ENCODE measurements around the gene TWIST1. TPM values are rescaled to one million over a fixed set of nuclear protein-coding genes. Genes with fewer than 3 reads are reported as not detected.

The TWIST1 gene
- 2.5 TPM in 1 of 2 replicates, not detected in the other for total RNA-seq (2014; rRNA removed; shearing (Covaris generic))

DNA sequence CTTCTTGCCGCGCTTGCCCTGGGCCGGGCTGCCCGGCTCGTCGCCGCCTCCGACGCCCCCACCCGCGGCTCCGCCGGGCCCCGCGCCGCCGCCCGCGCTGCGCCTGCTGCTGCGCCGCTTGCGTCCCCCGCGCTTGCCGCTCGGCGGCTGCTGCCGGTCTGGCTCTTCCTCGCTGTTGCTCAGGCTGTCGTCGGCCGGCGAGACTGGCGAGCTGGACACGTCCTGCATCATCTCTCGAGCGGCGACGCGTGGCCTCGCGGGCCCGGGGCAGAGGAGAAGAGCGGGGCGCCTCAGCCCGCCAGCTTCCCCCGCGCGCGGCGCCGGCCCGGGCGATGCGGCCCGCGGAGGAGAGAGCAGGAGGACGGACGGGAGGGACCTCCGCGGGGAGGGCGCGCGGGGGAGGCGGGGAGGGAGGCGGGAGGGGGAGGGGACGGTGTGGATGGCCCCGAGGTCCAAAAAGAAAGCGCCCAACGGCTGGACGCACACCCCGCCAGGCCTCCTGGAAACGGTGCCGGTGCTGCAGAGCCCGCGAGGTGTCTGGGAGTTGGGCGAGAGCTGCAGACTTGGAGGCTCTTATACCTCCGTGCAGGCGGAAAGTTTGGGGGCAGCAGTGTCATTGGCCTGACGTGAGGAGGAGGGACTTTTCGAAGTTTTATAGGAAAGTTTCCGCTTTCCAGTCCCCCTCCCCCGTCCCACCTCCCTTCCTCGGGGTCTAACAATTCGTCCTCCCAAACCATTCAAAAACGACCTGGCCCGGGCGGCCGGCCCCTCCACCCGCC is at the start of gene TWIST1:
Gene TWIST1, minus strand, starts transcription at position 546 of the 779 bp plus-strand sequence. Its CDS starts 315 bp downstream, at position 231.
- no peak for DNase-seq (ENCODE audit: low spot score)
- in situ Hi-C loops (cut with HindIII; ENCODE audit: low sequenced_read_pairs), result no loop called here

DNA sequence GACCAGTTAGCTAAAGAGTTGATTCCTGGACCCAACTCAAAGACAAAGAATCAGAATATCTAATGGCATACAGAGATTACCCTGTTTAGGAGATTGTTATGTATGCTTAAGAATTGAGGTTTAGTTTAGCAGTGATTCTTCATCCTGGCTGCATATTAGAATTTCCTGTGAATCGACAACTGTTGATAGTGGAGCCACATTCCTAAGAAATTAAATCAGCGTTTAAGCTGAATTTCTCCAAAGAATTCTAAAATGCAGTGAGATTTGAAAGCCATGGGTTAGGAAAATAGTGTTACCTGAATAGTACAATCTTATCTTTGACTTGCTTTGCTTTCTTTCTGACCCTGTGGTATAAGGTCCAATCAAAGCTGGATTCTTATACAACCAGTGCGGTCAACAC is 44.2 kb upstream of the TWIST1 start:
- in situ Hi-C loops (cut with HindIII; ENCODE audit: low sequenced_read_pairs), result no loop called here
- DNase-seq (ENCODE audit: low spot score), result no peak

DNA sequence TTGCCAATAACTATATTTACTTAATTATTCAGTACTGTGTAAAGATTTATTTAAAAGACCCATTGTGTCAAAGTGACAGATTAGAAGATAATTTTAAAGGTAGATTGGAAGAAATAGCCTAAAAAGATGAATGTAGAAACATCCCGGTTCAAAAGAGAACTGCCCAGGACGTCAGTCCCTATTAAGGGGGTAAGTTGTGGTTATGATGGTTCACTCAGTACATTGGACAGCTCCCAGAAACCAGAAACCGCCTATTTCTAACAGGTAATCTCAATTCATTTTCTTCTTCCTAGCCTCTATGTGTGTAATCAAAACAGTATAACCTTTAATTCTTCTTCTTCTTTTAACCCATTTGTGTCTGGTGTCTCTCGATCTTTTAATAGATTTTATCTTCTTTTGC is 29.3 kb upstream of the TWIST1 start:
- in situ Hi-C loops (cut with HindIII; ENCODE audit: low sequenced_read_pairs), result no loop called here
- no peak for DNase-seq (ENCODE audit: low spot score)

DNA sequence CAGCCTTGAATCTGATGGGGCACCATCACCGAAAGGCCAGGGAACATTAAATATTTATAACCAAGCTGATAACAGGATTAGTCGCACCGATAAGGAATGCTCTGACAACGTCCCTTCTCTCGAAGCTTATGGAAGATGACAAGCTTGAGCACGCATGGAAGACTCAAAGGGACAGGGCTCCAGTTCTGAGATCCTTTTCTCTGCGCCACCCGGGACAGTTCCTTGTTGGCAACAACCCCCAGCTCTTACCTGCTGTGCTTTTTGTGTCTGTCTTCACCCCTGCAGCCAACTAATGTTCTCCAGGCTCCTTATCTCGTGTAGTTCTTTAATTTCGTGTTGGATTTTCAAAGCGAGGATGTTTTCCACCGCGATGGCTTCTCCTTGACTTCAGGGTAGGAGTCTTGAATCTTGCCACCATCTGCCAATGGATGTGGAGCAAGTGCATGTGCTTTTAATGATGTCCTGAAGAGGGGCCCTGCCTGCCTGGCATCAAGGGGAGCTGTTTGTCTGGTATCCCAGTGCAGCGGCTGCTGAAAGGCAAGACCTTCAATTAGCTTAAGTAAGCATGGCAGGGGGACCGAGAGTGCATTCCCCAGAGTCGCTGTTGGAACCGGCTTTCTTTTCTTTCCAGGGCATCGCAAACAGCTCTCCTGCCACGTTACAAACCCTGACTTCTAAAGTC is 28.1 kb upstream of the TWIST1 start:
- in situ Hi-C loops (cut with HindIII; ENCODE audit: low sequenced_read_pairs), result no loop called here
- no peak for DNase-seq (ENCODE audit: low spot score)

DNA sequence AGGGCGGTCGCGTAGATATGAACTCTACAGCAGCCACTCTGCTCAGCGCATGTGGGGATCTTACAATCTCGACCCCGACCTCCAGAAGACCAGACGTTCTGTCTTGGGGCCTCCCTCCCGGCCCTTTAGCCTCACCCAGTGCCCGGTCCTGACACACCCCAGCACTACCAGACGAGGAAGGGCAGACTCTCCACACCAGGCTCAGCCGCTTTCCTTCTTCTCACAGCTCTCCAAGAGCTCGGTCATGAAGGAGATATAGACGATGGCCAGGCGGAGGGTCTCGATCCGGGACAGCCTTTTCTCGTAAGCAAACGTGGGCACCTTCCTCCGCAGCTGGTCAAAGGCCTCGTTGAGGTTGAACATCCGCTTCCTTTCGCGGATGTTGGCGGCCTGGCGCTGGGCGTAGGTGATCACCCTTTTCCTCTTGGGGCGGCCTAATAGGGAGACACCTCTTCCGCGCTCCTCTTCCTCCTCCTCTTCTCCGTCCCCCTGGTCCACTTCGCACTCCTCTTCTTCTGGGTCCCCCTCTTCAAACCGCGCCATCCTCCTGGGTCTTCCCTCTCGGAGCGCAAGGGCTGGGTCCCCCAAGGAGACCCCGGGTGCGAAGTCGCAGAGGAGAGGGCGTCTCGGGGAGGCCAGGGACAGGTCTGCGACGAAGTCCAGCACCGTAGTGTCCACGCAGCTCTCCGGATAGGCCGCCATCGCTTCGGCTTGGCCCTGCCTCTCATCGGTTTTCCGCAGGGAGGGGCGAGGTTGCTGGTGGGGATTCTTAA is 27.4 kb upstream of the TWIST1 start, which contains the start of gene FERD3L:
Gene FERD3L, minus strand, starts transcription at position 761 of the 773 bp plus-strand sequence. Its CDS starts 59 bp downstream, at position 702.
- no peak for DNase-seq (ENCODE audit: low spot score)
- in situ Hi-C loops (cut with HindIII; ENCODE audit: low sequenced_read_pairs), result no loop called here

DNA sequence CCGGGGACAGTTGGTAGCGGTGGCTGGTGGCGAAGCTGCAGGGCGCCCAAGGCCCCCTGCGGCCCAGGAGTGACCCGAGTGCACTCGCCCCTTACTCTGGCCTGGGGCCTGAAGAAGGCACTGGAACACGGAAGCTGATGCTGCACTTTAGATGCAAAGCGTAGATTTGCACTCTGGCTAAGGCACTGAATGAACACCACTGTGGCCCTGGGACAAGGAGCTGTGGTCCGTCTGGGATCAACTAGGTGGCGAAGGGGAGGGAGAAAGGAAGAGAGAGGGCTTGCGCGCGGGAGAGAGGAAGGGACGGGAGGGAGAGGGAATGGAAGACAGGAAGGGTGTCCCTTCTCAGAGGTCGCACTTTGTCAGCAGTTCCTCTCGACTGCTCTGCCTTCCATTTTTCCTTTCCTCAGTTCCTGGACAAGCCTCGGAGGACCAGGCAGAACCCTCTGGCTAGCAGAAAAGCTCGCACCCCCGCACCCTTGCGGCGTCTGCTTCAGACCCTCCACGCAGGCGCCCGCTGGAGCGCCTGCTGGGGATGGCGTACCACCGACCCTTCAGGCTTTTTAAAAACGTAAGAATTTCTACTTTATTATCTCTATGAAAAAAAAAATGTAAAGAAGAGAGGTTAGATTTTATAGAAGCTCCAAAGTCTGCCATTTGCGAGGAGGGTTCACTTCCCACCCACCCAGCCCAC is 26.6 kb upstream of the TWIST1 start:
- in situ Hi-C loops (cut with HindIII; ENCODE audit: low sequenced_read_pairs), result no loop called here

DNA sequence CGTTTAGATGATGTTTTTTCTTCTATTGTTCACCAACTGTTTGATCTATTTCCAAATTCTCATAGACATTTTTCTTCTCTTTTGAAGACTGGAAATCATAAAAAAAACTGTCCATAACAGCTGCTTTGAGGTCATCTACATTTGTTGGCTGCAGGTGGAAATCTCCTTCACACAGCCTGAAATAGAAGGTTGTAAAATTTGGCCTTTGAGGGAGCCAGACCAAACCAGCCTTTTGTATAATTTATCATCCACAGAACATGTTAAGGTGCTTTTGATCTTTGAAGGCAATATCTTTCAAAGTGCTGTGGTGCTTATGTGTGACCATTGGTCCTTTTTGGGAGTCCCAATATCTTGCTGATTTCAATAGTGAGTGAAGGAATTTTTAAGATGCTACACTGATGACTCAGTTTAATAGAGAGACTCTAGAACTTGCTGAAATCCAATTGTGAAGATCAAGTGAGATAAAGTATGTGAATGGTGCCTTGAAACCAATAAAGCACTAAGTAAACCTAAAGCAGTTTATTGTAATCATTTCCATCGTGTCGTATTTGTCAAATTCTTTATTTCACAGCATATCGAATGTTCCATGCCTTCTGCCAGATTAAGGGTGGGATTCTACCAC is 22.4 kb upstream of the TWIST1 start:
- in situ Hi-C loops (cut with HindIII; ENCODE audit: low sequenced_read_pairs), result no loop called here
- DNase-seq (ENCODE audit: low spot score), result no peak

More for the DNA sequence above, 26.6 kb upstream of the TWIST1 start:
- no peak for DNase-seq (ENCODE audit: low spot score)

DNA sequence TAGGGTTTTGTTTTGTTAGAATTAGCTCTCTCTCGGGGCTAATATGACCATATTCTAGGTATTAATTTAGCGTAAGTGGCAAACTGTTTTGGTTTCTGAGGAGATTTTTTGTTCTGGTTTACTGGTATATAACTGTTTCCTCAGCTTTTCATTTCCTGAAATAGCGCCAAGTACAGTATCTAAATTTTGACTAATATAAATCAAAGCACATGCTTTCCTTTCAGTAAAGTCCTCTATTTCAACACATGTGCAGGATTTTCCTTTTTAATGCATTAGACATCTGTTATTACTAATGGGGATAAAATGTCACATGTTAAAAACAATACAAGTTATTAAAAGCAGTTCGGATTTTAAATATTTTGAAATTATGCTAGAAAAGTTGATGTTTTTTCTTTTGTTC is 16.4 kb upstream of the TWIST1 start:
- in situ Hi-C loops (cut with HindIII; ENCODE audit: low sequenced_read_pairs), result no loop called here
- no peak for DNase-seq (ENCODE audit: low spot score)

DNA sequence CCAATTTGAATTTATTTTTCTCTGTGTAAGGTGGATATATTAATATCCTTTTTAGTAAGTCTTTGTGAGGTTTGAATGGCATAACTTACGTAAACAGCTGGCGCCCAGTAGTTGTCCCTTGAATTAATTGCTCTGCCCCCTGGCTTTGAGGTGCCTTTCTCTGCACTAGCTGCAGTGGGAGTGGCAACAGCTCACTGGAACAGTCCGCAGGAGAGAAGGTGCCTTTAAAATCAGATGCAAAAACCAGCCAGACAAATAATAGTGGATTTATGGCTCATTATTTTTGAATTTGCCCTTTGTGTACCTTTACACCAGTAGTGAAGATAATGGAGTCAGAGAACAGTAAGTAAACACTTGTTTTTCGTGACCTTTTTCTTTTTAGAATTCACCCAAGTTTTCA is 16.0 kb upstream of the TWIST1 start:
- in situ Hi-C loops (cut with HindIII; ENCODE audit: low sequenced_read_pairs), result no loop called here
- no peak for DNase-seq (ENCODE audit: low spot score)

DNA sequence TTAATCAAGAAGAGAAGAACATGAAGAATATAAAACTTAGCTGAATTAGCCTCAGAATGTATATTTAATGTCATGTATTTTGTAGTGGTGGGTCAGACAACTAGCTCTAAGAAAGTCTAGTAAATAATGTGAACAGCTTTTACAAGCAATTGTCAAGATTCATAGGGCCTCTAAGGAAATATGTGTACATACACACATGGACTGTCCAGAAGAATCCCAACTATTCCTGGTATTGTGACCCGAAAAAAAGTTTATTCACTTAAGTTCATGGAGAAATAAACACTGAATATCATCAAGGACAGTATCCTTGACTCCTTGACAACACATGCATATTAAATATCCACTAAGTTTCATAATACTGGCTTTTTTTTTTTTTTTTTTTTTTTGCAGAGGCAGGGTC is 11.4 kb upstream of the TWIST1 start:
- in situ Hi-C loops (cut with HindIII; ENCODE audit: low sequenced_read_pairs), result no loop called here
- DNase-seq (ENCODE audit: low spot score), result no peak

DNA sequence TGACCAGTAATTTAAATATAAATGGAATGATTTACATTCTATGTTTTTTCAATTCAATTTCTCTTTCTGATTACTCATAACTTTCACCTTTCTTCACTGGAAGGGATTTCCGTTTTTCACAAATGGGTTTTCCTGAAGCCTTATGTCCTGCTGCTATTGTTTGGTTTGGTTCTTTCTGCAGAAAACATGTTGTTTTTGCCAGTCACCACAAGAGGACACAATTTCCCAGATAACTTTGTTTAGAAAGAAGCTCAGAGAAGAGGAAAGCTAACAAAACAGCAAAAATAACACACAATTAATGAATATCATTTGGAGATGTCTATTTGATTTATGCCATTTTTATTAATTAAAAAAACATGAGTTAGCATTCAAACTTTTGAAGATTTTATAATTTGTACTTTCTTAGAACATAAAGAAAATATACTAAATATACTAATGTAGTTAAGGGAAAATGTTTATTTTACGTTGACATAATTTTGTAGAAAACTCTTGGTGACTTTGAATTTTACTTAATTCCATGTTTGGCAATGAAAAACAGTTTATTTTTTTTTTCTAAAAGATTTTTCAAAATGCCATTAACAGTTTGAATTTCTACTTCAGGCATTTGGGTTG is 4.6 kb upstream of the TWIST1 start:
- in situ Hi-C loops (cut with HindIII; ENCODE audit: low sequenced_read_pairs), result no loop called here
- peak; percentile 9 for DNase-seq (ENCODE audit: low spot score)

DNA sequence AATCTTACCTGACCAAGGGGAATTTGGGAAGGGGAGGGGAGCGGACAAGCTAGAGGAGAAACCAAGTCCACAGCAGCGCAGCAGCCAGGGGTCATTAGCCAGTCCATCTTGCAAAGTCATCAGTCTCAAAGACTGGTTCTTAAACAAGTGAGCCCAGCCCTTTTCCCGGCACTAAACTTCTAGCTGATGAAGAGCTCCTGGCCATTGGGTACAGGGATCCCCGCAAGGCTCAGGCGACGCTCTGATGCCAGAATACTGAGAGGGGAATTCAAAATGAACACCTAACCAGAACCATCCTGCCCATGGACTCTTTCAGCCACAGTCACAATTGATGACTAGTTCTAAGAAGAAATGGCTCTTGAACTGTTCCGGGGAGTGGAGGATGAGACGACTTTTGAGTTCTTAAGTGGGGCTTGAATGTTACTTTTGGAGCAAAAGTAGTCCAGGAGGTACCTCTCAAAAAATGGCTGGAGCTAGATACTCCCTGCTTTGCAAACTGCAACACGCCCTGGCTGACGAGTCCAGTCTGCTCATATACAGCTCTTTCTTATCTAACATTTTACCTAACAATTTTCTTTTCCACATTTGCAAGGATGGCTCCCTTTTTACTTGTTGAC is 2.5 kb upstream of the TWIST1 start:
- in situ Hi-C loops (cut with HindIII; ENCODE audit: low sequenced_read_pairs), result no loop called here
- no peak for DNase-seq (ENCODE audit: low spot score)

DNA sequence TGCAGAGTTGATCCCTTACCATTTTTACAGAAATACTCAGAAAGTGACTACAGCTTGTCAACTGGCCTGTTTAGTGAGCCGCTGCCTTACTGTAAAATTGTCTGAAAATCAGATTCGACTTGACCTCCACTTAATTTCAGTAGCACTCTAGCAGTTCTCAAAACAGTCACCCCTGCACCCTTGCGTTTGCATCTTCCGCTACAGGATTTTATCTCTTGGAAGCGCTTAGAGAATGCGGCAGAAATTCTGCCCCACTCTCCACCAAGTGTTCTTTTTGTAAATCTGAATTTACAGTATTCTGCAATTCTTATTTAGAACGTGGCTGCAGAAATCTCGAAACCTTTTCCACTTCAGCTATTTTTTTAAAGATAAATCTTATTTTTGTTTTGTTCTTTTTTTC is 1.9 kb upstream of the TWIST1 start:
- in situ Hi-C loops (cut with HindIII; ENCODE audit: low sequenced_read_pairs), result no loop called here
- DNase-seq (ENCODE audit: low spot score), result no peak

DNA sequence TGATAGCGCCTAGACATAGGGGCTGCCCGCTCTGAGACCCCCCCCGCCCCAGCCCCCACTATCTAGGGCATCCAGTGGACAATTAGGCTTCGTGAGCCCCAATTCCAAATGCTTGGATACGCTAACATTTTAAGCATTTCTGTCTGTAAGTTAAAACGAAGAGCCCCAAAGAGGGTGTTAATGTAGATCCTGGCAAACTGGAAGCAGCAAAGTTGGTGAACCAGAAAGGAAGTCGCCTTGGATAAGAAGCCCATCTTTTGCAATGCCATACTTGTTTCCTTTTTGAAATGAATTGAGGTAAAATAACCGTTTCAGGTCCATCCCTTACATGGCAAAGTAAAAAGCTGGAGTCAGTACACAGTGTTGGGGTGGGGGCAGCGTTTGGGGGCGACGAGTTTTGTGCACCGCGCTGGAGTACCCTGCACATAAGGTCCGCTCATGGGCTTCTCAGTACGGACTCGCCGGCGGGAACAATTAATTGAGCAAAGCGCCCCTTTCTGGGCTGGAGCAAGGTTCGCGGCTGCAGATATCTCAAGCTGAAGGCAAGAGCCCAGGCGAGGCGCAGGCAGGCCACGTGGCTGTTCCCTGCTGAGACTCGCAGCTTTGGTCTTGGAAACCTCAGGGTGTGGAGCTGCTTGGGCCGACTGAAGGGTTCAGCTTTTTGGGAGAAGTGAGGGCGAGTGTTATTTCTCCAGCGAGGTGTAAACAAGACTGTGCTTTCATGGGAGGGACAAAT is 1.4 kb upstream of the TWIST1 start:
- DNase-seq (ENCODE audit: low spot score), result no peak
- in situ Hi-C loops (cut with HindIII; ENCODE audit: low sequenced_read_pairs), result no loop called here

DNA sequence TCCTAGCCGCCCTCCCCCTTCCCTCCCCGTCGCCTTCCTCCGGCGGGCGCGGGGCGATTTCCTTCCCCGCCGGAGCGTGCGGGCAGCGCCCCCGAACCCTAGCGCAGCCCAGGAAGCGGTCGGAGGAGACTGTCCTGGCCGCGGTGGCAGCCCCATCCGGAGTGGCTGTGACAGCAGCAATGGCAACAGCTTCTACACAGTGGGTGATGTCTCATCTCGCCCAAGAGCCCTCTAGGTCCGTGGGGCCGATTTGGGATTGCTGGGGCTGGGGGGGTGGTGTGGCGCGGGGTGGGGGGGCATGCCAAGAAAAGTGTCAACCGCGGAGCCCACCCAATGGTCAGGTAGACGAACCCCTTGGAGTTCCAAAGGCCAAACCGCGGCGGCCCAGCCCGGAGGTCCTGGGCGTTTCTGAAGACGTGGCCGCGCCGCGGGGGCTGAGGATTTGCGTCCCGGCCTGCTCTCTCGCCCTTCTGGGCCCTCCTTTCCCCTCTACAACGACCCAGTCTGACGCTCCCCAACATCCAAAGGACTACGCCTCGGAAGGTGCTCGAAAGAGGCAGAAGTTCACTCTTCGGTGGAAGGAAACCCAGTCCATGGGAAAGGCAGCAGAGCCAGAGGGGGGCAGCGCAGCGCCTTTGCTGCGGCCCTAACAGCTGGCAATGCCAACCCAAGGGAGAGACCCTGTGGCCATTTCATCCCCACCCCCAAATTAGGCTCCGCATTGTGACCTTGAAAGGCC is 603 bp upstream of the TWIST1 start:
- in situ Hi-C loops (cut with HindIII; ENCODE audit: low sequenced_read_pairs), result no loop called here
- DNase-seq (ENCODE audit: low spot score), result no peak

DNA sequence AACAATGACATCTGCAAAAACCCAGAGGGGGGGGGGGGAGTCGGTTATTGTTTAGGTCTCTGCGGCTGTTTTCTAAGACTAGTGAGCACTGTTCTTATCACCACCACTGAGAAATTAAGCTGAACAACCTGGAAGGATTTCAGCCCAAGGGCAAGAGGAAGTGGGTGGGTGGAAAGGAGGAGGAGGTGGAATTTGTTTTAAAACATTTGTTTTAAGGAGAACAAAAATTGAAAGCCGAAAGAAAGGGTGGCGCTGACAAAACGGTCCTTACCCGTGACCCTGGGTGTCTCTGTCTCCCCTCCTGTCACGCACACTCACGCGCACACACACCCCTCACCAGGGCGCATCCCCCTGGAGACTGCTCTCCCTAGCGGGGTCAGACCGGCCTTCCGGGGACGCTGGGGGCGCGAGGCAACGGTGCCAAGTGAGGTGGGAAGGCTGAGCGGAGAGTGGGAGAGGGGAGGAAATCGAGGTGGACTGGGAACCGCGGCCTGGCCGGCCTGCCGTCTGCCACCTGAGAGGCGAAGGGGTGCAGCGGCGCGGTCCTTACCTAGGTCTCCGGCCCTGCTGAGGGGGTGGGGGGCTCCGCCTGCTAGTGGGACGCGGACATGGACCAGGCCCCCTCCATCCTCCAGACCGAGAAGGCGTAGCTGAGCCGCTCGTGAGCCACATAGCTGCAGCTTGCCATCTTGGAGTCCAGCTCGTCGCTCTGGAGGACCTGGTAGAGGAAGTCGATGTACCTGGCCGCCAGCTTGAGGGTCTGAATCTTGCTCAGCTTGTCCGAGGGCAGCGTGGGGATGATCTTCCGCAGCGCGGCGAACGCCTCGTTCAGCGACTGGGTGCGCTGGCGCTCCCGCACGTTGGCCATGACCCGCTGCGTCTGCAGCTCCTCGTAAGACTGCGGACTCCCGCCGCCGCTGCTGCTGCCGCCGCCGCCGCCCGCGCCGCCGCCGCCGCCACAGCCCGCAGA is 1.0 kb downstream of the TWIST1 start:
- in situ Hi-C loops (cut with HindIII; ENCODE audit: low sequenced_read_pairs), result no loop called here
- DNase-seq (ENCODE audit: low spot score), result no peak

All from G401 (cell line).